Activated CD4-positive, alpha-beta T cell treated with anti-CD3 and anti-CD28 coated beads for 1 hour (primary cell): ENCODE measurements around the gene KRT16.
A peak's percentile ranks its signal among the peaks of the same experiment; 100 is the strongest.
"Not testable (repeated sequence)": the region's sequence is repeated elsewhere in the genome, so short reads cannot be mapped to it uniquely, and the experiment has no call there.

Experiments used
- DNase-seq: peaks from one replicate; pipeline ENCODE4 v3.0.0-alpha.2; 2020

Gene KRT16

DNA sequence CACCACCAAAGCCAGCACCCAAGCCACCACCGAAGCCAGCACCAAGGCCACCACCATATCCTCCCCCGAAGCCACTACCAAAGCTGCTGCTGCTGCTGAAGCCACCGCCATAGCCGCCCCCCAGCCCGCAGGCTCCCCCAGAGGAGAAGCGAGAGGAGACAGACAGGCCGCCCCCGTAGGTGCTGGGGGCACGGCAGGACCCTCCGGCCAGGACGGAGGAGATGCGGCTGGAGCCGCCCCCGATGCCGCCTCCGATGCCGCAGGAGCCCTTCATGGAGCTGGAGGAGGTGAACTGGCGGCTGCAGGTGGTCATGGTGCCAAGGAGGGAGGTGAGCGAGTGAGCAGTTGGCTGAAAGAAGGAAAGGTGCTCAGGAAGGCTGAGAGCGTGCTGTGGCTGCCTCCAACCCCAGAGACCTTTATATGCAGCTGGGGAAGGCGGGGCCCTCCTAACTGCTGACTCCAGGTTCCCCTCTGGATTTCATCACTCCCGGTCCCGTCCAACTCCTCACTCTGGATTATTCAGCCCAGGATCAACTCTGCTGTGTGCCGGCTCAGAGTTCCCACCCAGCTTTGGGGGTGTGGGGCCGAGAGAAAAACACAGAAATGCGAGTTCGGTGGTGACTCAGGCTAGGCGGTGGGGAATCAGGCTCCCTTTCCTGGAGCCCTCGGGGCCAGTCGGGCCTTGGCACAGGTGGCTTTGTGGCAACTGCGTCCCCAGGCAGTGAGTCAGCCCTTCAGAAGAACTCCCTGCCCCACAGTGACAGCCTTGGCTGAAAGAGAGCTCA is at the start of gene KRT16:
TSS of gene KRT16 (minus strand) at position 392 of the 785 bp plus-strand sequence. CDS start at position 313, 79 bp downstream.
- not testable (repeated sequence) for DNase-seq

DNA sequence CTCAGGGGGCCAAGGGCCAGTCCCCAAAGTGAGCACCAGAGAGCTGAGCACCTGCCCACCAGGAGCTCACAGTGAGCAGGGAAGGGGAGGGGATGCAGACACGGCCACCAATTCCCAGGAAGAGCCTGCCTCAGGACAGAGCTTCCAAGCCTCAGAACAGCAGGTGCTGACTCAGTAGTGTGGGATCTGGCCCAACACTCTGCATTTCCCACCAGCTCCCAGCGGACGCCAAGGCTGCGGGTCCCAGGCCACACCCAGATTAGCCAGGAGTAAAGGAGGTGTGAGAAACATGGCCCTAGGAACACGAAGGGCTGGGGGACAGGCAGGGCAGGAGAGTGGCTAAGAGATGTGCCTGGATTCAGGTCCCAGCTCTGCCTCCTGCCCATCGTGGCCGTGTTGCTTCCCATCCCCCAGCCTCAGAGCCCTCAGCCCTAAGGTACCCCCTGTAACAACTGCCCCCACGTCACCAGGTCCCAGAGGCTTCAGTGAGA is 47.7 kb upstream of the KRT16 start:
- no peak for DNase-seq

DNA sequence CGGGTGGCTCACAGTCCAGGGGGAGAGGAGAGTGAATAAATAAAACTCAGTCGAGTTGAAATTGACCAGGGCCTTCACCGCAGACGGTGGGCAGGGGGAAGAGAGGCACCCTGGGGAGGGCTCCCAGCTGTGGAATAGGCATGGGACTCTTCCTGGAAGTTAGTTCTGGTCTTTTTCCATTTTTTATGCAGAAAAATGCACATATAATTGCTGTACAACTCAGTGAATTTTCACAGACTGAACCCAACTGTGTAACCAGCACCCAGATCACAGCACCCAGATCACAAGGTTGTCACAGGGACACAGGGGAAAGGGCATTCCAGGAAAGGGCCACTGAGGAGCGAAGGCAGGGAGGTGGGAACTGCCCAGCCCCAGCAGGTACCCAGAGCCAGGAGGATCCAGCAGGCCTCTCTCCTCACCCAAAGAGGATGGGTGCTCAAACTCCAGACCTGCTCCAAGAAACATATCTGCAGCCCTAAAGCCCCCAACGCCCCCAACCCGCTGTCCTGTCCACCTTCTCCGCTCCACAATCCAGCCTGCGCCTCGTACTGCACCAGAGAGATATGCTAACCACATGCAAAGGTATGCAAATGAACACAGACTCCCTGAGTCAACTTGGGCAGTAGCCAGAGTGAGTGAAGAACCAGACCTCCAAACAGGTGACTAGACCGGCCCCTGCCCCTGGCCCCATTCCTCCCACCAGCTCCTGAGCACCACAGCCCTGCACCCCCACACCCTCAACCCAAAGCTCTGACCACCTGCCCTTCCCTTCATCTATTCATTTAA is 47.1 kb upstream of the KRT16 start:
- no peak for DNase-seq

DNA sequence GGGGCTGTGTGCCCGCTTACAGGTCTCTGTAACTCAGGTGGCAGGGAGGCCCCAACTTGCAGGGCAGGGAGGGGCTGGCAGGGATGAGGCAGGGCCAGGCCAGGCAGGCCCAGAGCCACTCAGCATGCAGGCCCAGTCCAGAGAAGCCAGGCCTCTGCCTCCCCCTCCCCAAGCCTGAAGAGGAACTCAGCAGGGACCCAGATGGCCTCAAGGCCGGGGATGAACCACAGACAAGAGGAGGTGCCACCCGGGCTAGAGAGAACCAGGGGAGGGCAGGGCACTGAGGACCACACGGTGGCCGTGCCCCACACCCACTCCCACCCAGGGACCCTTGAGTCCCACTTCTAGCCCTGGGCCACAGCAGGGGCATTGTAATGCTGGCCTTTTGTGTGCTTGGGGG is 46.3 kb upstream of the KRT16 start:
- no peak for DNase-seq

DNA sequence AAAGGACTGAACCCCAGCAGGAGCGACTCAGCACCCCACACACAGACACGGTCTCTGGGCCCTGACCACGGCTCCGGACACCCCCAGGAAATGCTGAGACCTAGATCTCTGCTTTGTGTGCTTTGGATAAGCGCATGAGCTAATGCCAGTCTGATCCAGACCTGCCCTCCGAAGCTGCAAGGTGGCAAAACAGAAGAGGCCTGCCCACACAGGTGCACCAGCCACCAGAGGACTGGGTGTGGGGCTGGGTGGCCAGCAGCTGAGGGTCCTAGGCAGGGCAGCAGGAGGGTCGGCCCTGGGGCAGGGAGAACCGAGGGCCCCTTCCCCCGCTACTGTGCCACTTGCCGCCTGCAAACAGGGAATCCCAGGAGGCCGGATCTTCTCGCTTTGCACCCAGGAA is 45.4 kb upstream of the KRT16 start:
- no peak for DNase-seq

DNA sequence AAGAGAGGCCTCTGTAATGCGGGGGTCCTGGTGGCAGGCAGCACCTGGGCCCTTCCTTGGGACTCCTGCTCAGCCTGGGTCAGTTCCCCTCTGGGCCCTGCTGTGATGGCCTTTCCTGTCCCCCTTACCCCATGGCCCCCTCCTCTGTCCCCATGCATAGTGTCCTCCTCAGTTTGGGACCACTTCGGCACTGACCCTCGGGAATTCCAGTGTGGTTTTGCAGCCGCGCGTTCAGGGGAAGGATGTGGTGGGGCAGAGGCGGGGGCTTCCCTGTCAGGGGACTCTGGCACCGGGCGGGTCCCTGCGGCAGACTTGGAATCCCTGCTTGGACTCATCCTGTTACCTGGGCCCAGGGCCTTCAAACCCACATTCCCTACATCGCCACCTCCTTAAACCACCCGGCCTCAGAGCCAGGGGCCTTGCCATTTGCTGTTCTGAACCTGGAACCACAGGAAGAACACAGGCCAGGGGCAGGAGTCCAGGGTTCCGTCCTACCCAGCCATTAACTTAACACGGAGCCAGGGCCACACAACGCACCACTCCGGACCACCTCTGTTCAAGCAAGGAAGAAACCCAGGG is 44.7 kb upstream of the KRT16 start:
- no peak for DNase-seq

DNA sequence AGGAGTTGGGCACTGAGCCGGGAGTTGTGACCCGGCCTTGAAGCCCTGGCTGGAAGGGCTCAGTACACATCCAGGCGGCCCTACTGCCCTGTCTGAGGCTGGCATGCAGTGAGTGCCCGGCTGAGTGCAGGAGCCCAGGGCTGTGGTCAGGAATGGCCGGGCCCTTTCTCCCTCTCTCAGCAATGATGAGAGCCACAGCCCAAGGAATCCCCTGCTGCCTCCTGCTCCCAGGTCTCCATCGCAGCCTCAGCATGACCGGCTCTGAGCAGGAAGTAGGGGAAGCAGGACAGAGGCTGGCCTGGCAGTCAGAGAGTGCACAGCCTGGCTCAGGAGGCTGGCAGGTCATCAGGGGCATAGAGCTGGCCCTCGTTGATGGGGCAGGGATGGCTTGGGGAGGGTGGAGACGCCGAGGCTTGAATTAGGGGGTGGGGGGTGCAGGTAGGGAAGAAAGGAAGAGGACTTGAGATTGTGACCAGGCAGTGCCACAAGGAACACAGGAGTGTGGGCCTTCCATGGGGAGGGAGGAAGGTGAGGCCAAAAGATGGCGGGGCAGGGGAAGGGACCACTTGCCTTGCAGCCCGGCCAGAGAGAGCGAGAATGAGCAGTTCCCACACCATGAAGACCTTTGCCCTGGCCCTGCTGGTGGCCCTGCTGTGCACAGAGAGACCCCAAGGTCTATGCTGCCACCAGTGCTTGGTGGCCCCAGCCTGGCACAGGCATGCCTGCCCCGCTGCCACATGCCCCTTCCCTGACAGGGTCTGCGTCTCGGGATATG is 43.9 kb upstream of the KRT16 start:
- DNase-seq: no peak

DNA sequence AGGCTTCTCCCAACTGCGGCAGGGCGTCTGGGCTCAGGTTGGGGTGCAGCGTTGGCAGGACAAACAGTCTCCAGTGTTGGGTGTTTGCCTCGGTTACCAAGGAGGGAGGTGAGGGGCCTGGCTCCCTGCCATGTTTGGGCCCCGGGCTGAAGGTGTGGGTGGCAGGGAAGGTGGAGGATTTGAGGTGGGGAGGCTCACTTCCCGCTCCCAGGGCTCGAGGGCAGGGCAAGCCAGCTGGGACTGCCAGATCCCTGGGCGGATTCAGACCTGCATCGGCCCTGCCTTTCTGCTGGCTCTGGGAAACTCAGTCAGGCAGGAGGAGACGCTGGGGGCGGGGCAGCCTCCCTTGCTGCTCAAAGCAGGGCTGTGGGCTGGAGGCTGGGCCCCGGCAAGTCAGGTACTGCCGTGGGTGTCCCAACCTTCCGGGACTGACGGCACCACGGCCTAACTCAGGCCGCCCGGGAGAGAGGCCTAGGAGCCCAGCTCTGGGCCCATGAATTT is 43.1 kb upstream of the KRT16 start:
- no peak for DNase-seq

DNA sequence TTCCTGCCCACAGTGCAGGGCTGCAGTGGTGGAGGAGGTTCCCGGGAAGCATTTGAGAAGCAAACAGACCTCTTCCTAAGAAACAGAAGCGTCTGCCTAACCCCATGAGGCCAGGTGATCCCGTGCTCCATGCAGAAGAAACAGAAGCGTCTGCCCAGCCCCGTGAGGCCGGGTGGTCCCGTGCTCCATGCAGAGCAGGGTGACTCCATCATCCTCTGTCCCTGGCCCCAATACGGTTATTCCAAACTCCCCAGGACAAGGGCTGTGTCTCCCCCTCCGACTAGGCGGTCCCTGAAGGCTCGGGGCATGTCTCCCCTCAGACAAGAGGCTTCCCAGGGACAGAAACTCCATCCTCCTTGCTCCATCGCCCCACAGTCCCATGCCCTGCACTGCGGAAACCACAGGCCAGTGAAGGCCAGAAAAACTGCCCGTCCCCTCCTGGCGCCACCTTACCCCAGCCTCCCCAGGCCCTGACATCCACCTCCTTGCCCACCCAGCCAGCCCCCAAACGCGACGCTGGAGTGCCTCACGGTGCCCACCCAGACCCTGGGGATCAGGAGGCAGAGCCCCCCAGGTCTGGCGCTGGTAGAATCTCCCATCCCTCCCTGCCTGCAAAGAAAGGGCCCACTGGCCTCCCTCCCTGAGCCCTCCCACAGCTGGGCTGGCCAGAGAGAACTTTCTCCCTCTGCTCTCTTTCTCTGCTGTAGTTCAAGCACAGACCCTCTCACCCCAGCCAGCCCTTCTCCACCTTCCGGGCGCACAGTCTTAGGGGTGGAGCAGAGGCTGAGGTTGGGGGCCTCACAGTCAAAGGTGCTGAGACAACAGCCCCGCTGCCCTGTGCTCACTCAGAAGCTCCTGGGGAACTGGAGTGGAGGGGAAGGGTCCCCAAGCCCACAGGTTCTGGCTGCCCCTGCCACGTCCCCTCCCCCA is 42.4 kb upstream of the KRT16 start:
- no peak for DNase-seq

DNA sequence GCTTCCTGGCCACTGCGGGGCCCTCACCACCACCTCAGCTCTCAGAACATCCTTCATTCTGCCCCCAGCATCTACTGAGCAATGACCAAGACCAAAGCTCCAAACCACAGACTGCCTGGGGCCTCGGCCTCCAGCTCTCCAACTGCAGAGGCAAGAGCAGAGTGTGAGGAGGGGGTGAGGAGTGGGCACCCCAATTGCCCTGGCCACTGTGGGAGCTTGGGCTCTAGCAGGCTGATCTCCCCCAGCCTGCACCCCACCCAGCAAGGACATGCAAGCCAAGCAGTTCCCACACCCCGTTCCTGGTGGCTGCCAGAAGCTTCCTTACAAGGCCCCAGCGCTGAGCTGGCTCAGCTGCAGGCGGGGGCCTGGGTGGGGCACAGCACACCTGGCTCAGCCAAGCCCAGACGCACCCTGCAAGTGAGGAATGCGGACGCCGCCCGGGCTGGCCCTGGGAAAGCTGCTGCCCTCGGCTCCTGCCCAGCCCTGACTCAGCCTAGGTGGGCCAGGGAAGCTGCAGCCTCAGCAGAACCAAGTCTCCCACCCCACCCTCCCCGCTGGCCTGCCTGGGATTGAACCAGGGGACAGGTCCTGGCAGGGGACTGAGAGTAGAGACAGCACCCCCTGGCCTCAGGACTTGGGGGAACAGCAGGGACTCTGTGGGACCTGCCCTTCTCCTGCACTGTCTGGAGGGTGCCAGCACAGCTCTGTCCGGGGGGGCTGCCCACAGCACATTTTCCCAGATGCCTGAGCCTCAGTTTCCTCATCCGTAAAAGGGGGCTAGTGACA is 41.5 kb upstream of the KRT16 start:
- DNase-seq: no peak

DNA sequence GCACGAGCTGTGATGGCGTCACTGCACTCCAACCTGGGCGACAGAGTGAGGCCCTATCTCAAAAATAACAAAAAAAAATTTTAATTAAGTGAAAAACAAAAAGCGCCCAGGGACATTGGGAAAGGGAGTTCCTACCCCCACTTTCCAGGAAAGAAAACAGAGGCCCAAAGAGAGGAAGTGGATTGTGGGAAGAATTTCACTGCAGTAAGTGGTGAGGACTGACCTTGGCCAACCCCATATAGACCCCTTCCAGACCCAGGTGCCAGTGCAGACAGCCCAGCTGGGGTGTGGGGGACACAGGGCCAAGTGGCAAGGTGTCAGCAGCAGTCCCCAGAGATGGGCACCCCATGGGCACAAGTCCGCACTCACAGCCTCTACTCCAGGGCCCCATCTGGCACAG is 40.9 kb upstream of the KRT16 start:
- DNase-seq: no peak

DNA sequence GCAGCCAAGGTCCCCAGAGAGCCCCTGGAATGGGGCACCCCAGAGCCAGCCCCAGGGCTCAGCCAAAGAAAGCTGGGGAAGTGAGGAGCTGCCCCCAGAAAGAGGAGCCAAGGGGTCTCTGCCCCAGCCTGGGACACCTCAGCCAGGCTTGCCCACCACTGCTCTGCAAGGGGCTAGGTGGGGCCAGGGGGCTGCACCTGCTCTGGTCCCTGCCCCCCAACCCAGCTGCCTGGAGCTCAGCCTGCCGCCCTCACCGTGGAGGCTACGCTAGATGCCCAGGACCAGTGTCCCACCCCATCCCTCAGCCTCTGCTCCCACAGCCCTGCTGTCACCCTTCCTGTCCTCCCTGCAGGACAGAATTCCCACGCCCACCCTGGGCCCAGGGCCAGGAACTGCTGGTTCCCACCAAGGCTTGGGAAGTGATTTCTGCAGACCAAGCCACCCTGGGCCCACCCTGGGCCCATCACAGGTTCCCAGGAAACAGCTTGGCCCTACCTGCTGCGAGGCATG is 39.9 kb upstream of the KRT16 start:
- no peak for DNase-seq

DNA sequence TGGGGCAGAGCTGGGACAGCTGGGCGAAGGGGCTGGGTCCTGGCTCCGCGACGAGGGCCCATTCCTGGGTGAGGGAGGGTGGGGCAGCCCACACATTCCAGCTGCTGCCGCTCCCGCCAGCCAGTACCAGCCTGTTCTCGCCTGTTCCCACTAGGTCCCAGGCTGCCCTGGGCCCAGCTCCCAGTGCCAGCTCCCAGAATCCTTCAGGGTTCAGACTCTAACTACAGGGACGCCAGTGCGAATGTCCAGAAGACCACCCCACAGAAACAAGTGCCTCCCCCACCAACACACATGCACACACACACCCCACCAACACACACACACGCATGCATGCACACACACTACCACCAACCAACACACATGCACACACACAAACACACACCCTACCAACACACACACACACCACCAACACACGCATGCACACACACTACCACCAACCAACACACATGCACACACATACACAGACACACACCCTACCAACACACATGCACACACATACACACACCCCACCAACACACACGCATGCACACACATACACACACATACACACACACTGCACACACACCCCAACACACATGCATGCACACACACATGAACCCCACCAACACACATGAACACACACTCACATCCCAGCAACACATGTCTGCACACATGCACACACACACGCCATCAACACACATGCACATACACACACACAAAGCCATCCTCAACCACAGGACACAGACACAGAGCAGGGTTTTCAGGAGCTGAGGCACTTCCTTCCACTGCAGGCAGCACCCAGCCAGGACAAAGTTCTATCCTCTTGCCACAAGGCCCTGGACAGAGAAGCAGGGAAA is 39.3 kb upstream of the KRT16 start:
- no peak for DNase-seq

DNA sequence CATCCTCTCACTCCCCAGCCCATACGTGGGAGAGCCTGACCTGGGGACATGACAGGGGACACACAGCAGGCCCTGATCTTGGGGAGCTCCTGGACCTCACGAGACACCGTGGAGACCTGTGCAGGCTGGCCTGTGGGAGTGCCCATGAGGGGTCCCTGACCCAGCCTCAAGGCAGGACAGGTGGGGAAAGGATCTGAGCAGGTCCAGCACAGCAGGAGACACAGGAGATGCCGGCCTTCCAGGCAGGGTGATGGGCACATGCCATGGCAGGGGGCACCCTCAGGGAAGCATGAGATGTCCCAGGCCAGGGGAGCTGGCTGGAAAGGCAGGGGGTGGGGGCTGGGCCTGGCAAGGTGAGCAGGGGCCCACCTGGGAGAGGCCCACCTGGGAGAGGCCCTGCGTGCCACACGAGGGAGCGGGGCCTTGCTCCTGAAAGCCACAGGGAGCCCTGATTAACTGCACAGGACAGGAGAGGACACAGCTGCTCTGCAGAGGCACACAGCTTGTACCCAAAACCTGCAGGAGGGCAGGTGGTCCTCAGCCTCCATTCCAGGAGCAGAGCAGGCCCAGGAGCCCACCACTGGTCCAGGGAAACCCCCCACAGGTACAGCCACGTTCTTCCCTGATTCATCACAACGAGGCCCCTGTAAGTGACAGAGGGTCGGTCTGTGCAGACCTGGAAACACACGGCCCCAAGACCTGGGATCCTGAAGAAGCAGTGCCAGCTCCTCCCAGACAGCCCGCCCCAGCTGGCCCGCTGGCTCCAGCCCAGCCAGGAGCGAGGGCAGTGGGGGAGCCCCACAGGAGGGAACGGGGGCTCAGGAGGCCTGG is 38.4 kb upstream of the KRT16 start:
- DNase-seq: no peak

DNA sequence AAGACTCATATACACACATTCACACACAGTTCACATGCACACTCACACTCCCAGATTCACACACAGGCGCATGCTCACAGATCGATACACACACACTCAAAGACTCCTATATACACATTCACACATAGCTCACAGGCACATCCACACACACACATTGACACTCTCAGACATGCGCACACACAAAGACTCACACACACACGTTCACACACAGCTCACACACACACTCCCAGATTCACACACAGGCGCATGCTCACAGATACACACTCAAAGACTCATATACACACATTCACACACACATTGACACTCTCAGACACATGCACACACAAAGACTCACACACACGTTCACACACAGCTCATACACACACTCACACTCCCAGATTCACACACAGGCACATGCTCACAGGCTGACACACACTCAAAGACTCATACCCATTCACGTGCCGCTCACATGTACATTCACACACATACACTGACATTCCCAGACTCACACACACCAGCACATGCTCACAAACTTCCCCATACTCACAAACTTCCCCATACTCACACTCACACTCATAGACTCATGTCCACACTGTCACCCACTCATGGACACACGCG is 37.5 kb upstream of the KRT16 start:
- no peak for DNase-seq

DNA sequence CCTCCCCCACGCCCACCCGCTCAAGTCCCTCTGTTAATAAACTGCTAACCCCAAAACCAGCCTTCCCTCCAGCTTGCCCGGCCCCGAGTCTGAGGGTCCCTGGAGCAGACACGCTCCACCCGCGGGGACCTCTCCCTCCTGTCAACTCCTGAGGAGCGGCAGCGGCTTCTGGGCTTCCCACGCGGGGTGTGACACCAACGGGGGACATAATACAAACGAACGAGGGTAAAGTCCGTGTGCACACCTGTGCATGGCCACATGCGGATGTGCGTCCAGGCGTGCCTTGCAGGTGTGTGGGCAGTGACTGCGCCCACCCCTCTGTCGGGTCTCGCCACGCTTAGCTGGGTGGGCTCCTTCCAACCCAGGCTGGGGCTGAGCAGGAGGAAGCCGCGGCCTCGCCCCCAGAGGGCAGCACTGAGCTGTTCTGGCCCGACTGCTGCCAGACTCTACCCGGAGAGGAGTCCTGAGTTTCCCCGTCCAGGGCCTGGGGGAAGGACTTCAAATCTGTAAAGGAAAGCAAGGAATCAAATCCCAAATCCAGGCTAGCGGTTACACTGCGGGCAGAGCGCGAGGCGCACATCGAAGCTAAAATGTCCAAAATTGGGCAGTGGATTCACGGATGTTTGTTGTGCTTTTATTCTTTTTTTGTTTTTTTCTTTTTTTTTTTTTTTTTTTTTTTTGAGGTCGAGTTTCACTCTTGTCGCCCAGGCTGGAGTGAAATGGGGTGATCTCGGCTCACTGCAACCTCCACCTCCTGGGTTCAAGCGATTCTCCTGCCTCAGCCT is 36.0 kb upstream of the KRT16 start:
- peak; percentile 71 for DNase-seq

DNA sequence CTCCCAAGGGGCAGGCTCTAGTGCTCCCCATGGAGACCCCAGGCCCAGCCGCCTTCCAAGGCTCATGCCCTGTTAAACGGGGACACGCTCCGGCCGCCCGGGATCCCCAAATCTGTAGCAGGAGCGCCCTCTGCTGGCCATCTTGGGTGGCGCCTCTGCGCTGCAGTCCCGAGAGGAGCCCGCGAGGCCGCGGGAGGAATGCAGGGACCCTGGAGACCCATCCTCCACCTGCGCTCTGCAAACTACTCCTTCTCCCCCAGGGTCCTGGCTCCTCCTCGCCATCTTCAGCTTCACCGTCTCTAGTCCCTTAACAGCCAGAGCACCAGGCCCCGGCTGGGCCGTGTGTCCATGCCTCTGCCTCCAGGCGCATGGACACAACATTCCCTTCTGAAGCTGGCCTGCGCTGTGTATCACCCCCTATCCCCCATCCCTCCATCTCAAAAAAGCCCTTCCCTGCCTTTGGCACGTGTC is 35.4 kb upstream of the KRT16 start:
- DNase-seq: peak; percentile 79
